ENCODE measurements around the gene SH2B3. TPM values are rescaled to one million over a fixed set of nuclear protein-coding genes. Genes with fewer than 3 reads are reported as not detected.

The SH2B3 gene
- total RNA-seq, 1 donor from 2014 or later = 36.4 TPM

DNA sequence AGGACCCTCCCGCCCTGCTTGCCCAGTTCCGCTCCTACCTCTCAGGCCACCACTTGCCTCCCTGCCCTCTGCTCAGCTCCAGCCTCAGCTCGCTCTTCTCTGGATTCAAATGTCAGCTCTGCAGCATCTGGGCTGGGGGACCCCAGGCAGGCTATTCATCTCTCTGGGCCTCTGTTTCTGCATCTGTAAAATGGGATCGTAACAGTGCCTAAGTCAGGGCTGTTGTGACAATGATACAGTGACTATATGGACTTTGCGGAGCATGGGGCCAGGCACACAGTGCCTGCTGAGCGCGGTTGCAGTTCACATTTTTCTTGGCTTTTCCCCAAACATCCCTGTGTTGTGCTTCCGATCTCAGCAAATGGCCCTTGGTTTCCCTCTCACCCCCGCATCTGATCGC, 39.6 kb upstream of the SH2B3 start:
- no peaks in the 10 kb centered on the region for H3K9me3 Mint-ChIP-seq (ENCODE audit: unreplicated experiment)
- DNase-seq (ENCODE audit: extremely low spot score, unreplicated experiment) = no peak
- no peak overlapping the region for H3K27ac Mint-ChIP-seq (ENCODE audit: unreplicated experiment)
- H3K36me3 Mint-ChIP-seq (ENCODE audit: unreplicated experiment) = peaks cover 12% of the 10 kb centered on the region
- no peaks in the 10 kb centered on the region for H3K27me3 Mint-ChIP-seq (ENCODE audit: unreplicated experiment)
- TF ChIP-seq, protein P1, sequence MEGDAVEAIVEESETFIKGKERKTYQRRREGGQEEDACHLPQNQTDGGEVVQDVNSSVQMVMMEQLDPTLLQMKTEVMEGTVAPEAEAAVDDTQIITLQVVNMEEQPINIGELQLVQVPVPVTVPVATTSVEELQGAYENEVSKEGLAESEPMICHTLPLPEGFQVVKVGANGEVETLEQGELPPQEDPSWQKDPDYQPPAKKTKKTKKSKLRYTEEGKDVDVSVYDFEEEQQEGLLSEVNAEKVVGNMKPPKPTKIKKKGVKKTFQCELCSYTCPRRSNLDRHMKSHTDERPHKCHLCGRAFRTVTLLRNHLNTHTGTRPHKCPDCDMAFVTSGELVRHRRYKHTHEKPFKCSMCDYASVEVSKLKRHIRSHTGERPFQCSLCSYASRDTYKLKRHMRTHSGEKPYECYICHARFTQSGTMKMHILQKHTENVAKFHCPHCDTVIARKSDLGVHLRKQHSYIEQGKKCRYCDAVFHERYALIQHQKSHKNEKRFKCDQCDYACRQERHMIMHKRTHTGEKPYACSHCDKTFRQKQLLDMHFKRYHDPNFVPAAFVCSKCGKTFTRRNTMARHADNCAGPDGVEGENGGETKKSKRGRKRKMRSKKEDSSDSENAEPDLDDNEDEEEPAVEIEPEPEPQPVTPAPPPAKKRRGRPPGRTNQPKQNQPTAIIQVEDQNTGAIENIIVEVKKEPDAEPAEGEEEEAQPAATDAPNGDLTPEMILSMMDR (IDR thresholded peaks at IDR 0.05) = no peak
- H3K4me1 Mint-ChIP-seq (ENCODE audit: unreplicated experiment) = peaks cover 29% of the 10 kb centered on the region
- no peak overlapping the region for H3K4me3 Mint-ChIP-seq (ENCODE audit: unreplicated experiment)

DNA sequence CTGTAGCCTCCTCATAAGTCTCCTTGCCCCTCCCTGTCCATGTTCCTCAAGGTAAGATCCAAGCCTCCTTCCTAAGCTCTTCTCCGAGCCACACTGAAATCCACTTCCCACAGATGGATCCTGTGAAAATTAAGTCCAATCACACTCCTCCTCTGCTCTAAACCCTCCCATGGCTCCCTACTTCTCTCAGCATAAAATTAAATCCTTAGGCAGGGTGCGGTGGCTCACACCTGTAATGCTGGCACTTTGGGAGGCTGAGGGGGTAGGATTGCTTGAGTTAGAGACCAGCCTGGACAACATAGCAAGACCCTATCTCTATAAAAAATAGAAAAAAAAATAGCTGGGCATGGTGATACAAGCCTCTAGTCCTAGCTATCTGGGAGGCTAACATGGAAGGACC, 39.1 kb upstream of the SH2B3 start:
- no peak overlapping the region for H3K27ac Mint-ChIP-seq (ENCODE audit: unreplicated experiment)
- peaks cover 12% of the 10 kb centered on the region for H3K36me3 Mint-ChIP-seq (ENCODE audit: unreplicated experiment)
- TF ChIP-seq, protein P1 (IDR thresholded peaks at IDR 0.05) = no peak
- H3K27me3 Mint-ChIP-seq (ENCODE audit: unreplicated experiment) = no peaks in the 10 kb centered on the region
- DNase-seq (ENCODE audit: extremely low spot score, unreplicated experiment) = no peak
- peaks cover 25% of the 10 kb centered on the region for H3K4me1 Mint-ChIP-seq (ENCODE audit: unreplicated experiment)
- no peaks in the 10 kb centered on the region for H3K9me3 Mint-ChIP-seq (ENCODE audit: unreplicated experiment)
- H3K4me3 Mint-ChIP-seq (ENCODE audit: unreplicated experiment) = no peak overlapping the region

DNA sequence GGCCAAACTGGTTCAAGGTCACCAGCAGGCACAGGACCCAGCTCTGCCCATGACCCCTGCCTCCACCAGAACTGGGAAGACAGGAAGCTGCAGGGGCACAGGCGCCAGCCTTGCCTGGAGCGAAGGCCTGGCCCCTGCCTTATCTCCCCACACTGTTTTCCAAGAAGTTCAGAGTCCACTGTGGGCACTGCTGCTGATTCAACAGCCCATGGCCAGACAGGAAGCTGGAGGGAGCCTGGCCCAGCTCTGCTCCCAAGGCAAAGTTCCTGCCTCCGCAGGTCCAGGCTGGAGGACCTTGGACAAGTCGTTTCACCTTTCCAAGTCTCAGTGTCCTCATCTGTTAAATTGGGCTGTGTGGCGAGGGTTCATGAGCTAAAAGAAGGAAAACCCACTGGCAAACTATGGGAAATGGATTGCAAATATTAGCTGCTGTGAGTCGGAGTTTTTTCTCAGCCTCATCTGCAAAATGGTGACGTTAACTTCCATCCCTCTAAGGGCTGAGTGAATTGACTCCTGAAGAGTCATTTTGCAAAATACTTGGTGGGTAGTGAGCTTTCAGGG, 38.0 kb upstream of the SH2B3 start:
- Mint-ChIP-seq H3K4me1 (ENCODE audit: unreplicated experiment) (peaks cover 22% of the 10 kb centered on the region), H3K4me3 (ENCODE audit: unreplicated experiment) (peak overlapping the region; percentile 81)
- no peak for DNase-seq (ENCODE audit: extremely low spot score, unreplicated experiment)

DNA sequence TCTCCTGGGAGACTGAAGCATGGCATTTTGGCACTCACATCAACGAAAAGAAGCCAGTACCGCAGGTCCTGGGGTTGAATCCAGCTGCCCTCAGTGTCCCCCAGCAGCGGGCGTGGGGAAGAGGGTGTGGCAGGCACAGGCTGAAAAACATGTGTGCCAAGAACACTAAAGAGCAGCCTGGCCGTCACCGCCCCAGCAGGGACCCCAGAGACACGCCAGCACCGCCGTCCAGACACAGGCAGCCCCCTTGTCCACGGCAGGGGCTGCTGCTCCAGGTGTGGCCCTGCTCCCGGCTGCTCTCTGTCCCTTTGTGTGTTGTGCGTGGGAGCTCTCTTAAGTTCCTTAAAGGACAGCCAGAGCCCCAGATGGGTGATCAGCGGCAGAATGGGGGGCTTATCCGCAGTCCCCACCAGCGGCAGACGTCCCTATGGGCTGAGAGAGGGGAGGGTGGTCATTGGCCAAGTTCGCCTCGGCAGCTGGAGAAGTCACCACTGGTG, 37.4 kb upstream of the SH2B3 start:
- peak overlapping the region; percentile 81 for H3K4me3 Mint-ChIP-seq (ENCODE audit: unreplicated experiment)
- DNase-seq (ENCODE audit: extremely low spot score, unreplicated experiment) = no peak

More for the DNA sequence above, 38.0 kb upstream of the SH2B3 start:
- Mint-ChIP-seq H3K27ac (ENCODE audit: unreplicated experiment) (no peak overlapping the region), H3K36me3 (ENCODE audit: unreplicated experiment) (peaks cover 6% of the 10 kb centered on the region), H3K9me3 (ENCODE audit: unreplicated experiment) (no peaks in the 10 kb centered on the region), H3K27me3 (ENCODE audit: unreplicated experiment) (no peaks in the 10 kb centered on the region)
- TF ChIP-seq, protein P1 (IDR thresholded peaks at IDR 0.05) = no peak

DNA sequence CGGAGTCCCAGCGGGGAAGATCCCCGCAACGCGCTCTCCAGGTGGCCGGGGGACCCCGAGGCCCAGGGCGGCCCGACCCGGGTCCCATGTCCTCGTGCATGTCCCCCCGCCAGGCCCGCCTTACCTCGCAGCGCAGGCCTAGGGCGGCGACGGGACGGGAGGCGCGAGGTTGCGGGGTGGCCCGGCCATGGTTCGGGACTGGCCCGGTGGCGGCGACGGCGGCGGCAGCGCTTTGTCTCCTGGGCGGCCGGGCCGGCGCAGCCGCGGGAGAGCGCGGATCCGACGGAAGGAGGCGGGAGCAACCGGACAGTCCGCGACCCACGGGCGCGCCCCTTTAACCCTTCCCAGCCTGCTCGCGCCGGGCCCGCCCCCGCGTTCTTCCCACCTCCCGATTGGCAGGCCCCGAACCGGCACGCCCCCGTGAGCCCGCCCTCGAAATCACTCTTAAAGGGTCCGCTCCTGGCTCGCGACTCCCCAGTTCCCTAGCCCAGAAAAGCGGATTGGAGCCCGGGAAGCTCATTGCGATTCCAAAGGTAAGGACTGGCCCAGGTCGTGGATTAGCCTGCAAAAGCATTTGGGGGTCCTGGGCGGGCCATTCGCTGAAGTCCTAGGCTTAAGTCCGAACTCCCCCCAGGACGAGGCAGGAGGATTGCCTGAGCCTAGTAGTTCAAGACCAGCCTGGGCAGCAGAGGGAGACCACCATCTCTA, 36.8 kb upstream of the SH2B3 start, which contains the start of gene PHETA1:
Gene PHETA1 (minus strand): TSS at position 308 of the 708 bp plus-strand sequence. CDS start 5,668 bp downstream, outside the sequence.
- H3K4me1 Mint-ChIP-seq (ENCODE audit: unreplicated experiment) = peaks cover 22% of the 10 kb centered on the region
- DNase-seq (ENCODE audit: extremely low spot score, unreplicated experiment) = peak; percentile 96
- H3K36me3 Mint-ChIP-seq (ENCODE audit: unreplicated experiment) = peaks cover 6% of the 10 kb centered on the region
- H3K27ac Mint-ChIP-seq (ENCODE audit: unreplicated experiment) = peak within 1 kb of the TSS; percentile 23
- no peaks in the 10 kb centered on the region for H3K27me3 Mint-ChIP-seq (ENCODE audit: unreplicated experiment)
- peak within 1 kb of the TSS; percentile 81 for H3K4me3 Mint-ChIP-seq (ENCODE audit: unreplicated experiment)
- TF ChIP-seq, protein P1 (IDR thresholded peaks at IDR 0.05) = peak; percentile 8
- H3K9me3 Mint-ChIP-seq (ENCODE audit: unreplicated experiment) = no peaks in the 10 kb centered on the region

More for the DNA sequence above, 37.4 kb upstream of the SH2B3 start:
- Mint-ChIP-seq H3K36me3 (ENCODE audit: unreplicated experiment) (peaks cover 6% of the 10 kb centered on the region), H3K27me3 (ENCODE audit: unreplicated experiment) (no peaks in the 10 kb centered on the region), H3K27ac (ENCODE audit: unreplicated experiment) (no peak overlapping the region), H3K9me3 (ENCODE audit: unreplicated experiment) (no peaks in the 10 kb centered on the region), H3K4me1 (ENCODE audit: unreplicated experiment) (peaks cover 22% of the 10 kb centered on the region)
- TF ChIP-seq, protein P1 (IDR thresholded peaks at IDR 0.05) = no peak
